HCT116 (cell line): ENCODE measurements around the gene DOCK3. TPM values are rescaled to one million over a fixed set of nuclear protein-coding genes. Genes with fewer than 3 reads are reported as not detected.

Source experiments
- ATAC-seq: fragments of 200-7000 bp; cut with Tn5 transposase; 2 replicates; pipeline ENCODE4 v1.9.1; 2020; ENCODE audit warnings: mild to moderate bottlenecking, moderate library complexity
- BruUV-seq: library from RNA; stranded (reverse); fragments of 400-500 nt; replicated peaks from 2 replicates; lab custom pipeline; 2021; lab: Mats Ljungman, UMichigan
- CTCF ChIA-PET: fragments of 300-600 bp; sonication (Branson Sonifier 250); formaldehyde crosslinking; loops from one replicate; lab custom pipeline; 2021; ENCODE audit warnings: antibody characterized with exemption; lab: Charles Lee
- POLR2A ChIA-PET: fragments of 300-600, 350-600 bp; sonication (Branson Sonifier 250); formaldehyde crosslinking; loops from one replicate; lab custom pipeline; 2021; ENCODE audit warnings: antibody characterized with exemption; lab: Charles Lee
- RAD21 ChIA-PET, 2 experiments: fragments of 300-600 bp; sonication (Branson Sonifier 250); formaldehyde crosslinking; loops; one replicate each; lab custom pipeline; 2023; ENCODE audit warnings: low total read pairs in 2 of 2; ENCODE audit not compliant: uncharacterized antibody in 2 of 2, unreplicated experiment in 2 of 2, low non-redundant PET in 1 of 2; lab: Charles Lee
- DNase-seq: peaks from one replicate; pipeline ENCODE4 v3.0.0-alpha.2; 2010; ENCODE audit warnings: low read depth, low spot score
- H2AFZ ChIP-seq: fragments of 200-600 bp; shearing (Covaris generic), sonication (generic); 2 replicates; pipeline ENCODE4 v1.6.1; 2017; ENCODE audit warnings: low read depth, mixed run types, mixed read lengths, antibody characterized with exemption, low read length; ENCODE audit not compliant: poor library complexity, severe bottlenecking
- H3K27ac ChIP-seq: 2 replicates; pipeline ENCODE4 v1.5.1; 2012; ENCODE audit warnings: low read depth, low read length
- H3K27me3 ChIP-seq: fragments of 200-600 bp; sonication (generic); 2 replicates; pipeline ENCODE4 v1.6.1; 2016; ENCODE audit warnings: mixed run types, low read length, mixed read lengths; ENCODE audit not compliant: insufficient read depth
- H3K36me3 ChIP-seq, 2 experiments: fragments of 200-500 bp in 1 of 2; fragments of 200-600 bp in 1 of 2; sonication (Bioruptor generic) in 1 of 2; sonication (generic) in 1 of 2; 2 replicates each; pipeline versions ENCODE4 v1.5.1 to v1.6.1; 2014 to 2016; ENCODE audit warnings: low read length in 2 of 2, inconsistent platforms in 1 of 2, mixed read lengths in 1 of 2, mixed run types in 1 of 2; ENCODE audit not compliant: insufficient read depth in 2 of 2, control insufficient read depth in 1 of 2
- H3K4me1 ChIP-seq, 2 experiments: fragments of 200-600 bp in 1 of 2; sonication (generic) in 1 of 2; 2 replicates each; pipeline versions ENCODE4 v1.5.1 to v1.6.1; 2012 to 2017; ENCODE audit warnings: low read length in 2 of 2, inconsistent platforms in 1 of 2, mild to moderate bottlenecking in 1 of 2, mixed read lengths in 1 of 2, mixed run types in 1 of 2, moderate library complexity in 1 of 2; ENCODE audit not compliant: insufficient read depth in 2 of 2, control insufficient read depth in 1 of 2
- H3K4me2 ChIP-seq: fragments of 200-600 bp; sonication (generic); 2 replicates; pipeline ENCODE4 v1.6.1; 2017; ENCODE audit warnings: mixed run types, low read length, mixed read lengths
- H3K4me3 ChIP-seq, 2 experiments: fragments of 200-600 bp in 1 of 2; sonication (generic) in 1 of 2; replicated peaks in 1 of 2; 2 replicates each; pipeline ENCODE4 v1.5.1; 2011 to 2016; ENCODE audit warnings: low read length in 2 of 2, control low read depth in 1 of 2, low read depth in 1 of 2, mild to moderate bottlenecking in 1 of 2, mixed read lengths in 1 of 2, mixed run types in 1 of 2
- H3K79me2 ChIP-seq: fragments of 200-600 bp; sonication (generic); 2 replicates; pipeline ENCODE4 v1.6.1; 2017; ENCODE audit warnings: mild to moderate bottlenecking, mixed run types, low read length, moderate library complexity, mixed read lengths; ENCODE audit not compliant: insufficient read depth
- H3K9ac ChIP-seq: fragments of 200-600 bp; sonication (generic); 2 replicates; pipeline ENCODE4 v1.6.1; 2016; ENCODE audit warnings: low read length, mixed read lengths
- H3K9me2 ChIP-seq: fragments of 200-600 bp; sonication (generic), shearing (Covaris generic); 2 replicates; pipeline ENCODE4 v1.6.1; 2017; ENCODE audit warnings: mixed run types, mild to moderate bottlenecking, moderate library complexity; ENCODE audit not compliant: insufficient read depth
- H3K9me3 ChIP-seq, 2 experiments: fragments of 200-500 bp in 1 of 2; fragments of 200-600 bp in 1 of 2; sonication (Bioruptor generic) in 1 of 2; sonication (generic) in 1 of 2; 2 replicates each; pipeline ENCODE4 v1.6.1; 2014 to 2017; ENCODE audit warnings: low read length in 2 of 2, mixed read lengths in 2 of 2, inconsistent platforms in 1 of 2, low read depth in 1 of 2, mild to moderate bottlenecking in 1 of 2, mixed run types in 1 of 2, moderate library complexity in 1 of 2; ENCODE audit not compliant: control insufficient read depth in 1 of 2, insufficient read depth in 1 of 2
- H4K20me1 ChIP-seq: fragments of 200-600 bp; sonication (generic), shearing (Covaris generic); 2 replicates; pipeline ENCODE4 v1.6.1; 2017; ENCODE audit warnings: mixed run types, mild to moderate bottlenecking, moderate library complexity; ENCODE audit not compliant: insufficient read depth
- CBX3 ChIP-seq: IDR thresholded peaks from 2 replicates; pipeline ENCODE4 v1.6.1; 2012; ENCODE audit warnings: low read depth
- CEBPB ChIP-seq: IDR thresholded peaks from 2 replicates; pipeline ENCODE4 v1.6.1; 2012; ENCODE audit warnings: low read depth
- EGR1 ChIP-seq: IDR thresholded peaks from 2 replicates; pipeline ENCODE4 v1.6.1; 2012; ENCODE audit warnings: low read depth
- ELF1 ChIP-seq: IDR thresholded peaks from 2 replicates; pipeline ENCODE4 v1.6.1; 2012; ENCODE audit warnings: low read depth, borderline replicate concordance
- EZH2 ChIP-seq: fragments of 200-600 bp; sonication (generic); IDR thresholded peaks from 2 replicates; pipeline ENCODE4 v1.6.1; 2017; ENCODE audit warnings: antibody characterized with exemption, mixed run types
- EZH2phosphoT487 ChIP-seq: fragments of 200-600 bp; IDR thresholded peaks from 2 replicates; pipeline ENCODE4 v1.6.1; 2018; ENCODE audit warnings: antibody characterized with exemption, borderline replicate concordance
- FOSL1 ChIP-seq: IDR thresholded peaks from 2 replicates; pipeline ENCODE4 v1.6.1; 2012; ENCODE audit warnings: low read depth
- POLR2A ChIP-seq: IDR thresholded peaks from 2 replicates; pipeline ENCODE4 v1.7.0; 2011; ENCODE audit warnings: borderline replicate concordance; ENCODE audit not compliant: insufficient read depth, insufficient read length; ENCODE audit errors: extremely low read depth
- RAD21 ChIP-seq: IDR thresholded peaks from 2 replicates; pipeline ENCODE4 v1.6.1; 2012; ENCODE audit warnings: low read depth, mild to moderate bottlenecking
- REST ChIP-seq: IDR thresholded peaks from 2 replicates; pipeline ENCODE4 v1.6.1; 2012; ENCODE audit warnings: low read depth
- SIN3A ChIP-seq: IDR thresholded peaks from 2 replicates; pipeline ENCODE4 v1.6.1; 2012; ENCODE audit warnings: low read depth
- SP1 ChIP-seq: IDR thresholded peaks from 2 replicates; pipeline ENCODE4 v1.6.1; 2012; ENCODE audit warnings: low read depth
- SRF ChIP-seq: IDR thresholded peaks from 2 replicates; pipeline ENCODE4 v1.6.1; 2012; ENCODE audit warnings: low read depth
- TCF7L2 ChIP-seq: IDR thresholded peaks from 2 replicates; pipeline ENCODE4 v1.7.0; 2011; ENCODE audit warnings: borderline replicate concordance, inconsistent platforms; ENCODE audit not compliant: insufficient read depth, insufficient read length; ENCODE audit errors: extremely low read depth
- YY1 ChIP-seq: IDR thresholded peaks from 2 replicates; pipeline ENCODE4 v1.6.1; 2011; ENCODE audit warnings: low read length, low read depth, moderate library complexity, mild to moderate bottlenecking; ENCODE audit not compliant: insufficient replicate concordance; ENCODE audit errors: extremely low read depth
- ZNF274 ChIP-seq: fragments of 200-500 bp; sonication (Bioruptor generic); IDR thresholded peaks from 2 replicates; pipeline ENCODE4 v1.6.1; 2014; ENCODE audit warnings: mild to moderate bottlenecking, low read depth, low read length, inconsistent platforms
- intact Hi-C: fragments of 100-400 bp; cut with micrococcal nuclease; formaldehyde crosslinking; loops from 2 replicates; pipeline ENCODE4 v1.10.0; 2022
- total RNA-seq: library from RNA; stranded (reverse); gene quantifications from one replicate; pipeline ENCODE4 v1.2.1, GENCODE V29; 2021; ENCODE audit not compliant: unreplicated experiment
- TF ChIP-seq, protein P1 (sequence below): IDR thresholded peaks from 2 replicates; pipeline ENCODE4 v1.6.1; 2012

The DOCK3 gene
- total RNA-seq, 1 experiment from 2014 or later: 4.2 TPM

DNA sequence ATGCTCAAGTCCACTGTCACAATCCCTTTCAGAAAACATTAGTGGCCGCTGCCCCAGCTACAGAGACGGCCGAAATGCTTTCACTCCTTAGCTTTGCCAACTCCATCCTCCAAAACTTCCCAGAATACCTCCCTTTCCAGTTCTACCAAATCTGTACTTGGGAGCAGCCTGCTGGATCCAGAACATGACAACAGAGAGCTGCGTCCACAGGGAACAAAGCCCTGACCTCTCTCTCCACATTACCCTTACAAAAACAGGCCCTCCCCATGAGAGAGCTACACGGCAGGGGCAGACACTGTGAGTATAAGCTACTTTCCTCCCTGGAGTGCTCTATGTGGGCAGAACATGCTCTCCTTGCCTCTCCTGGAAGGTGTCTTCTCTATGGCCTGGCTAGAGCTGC lies 722.7 kb downstream of the DOCK3 start:
- TF ChIP-seq EGR1 (no peak), POLR2A (no peak), SRF (no peak)
- RAD21 ChIA-PET: no interaction called here
- Histone ChIP-seq H3K9me3 (peaks cover 0 to 7% of the 10 kb centered on the region in 2 experiments; a peak in 1 of 4 replicates), H3K36me3 (peaks cover 39 to 60% of the 10 kb centered on the region in 2 experiments), H3K4me3 (no peak overlapping the region), H3K4me2 (no peak overlapping the region), H3K9ac (no peak overlapping the region), H4K20me1 (no peaks in the 10 kb centered on the region), H3K4me1 (no peaks in the 10 kb centered on the region), H3K27me3 (no peaks in the 10 kb centered on the region), H3K27ac (no peak overlapping the region), H3K79me2 (peaks cover 30% of the 10 kb centered on the region), H3K9me2 (no peaks in the 10 kb centered on the region), H2AFZ (no peak overlapping the region)
- ATAC-seq: no peak
- no TSS peak for BruUV-seq
- no peak for DNase-seq
- CTCF ChIA-PET: no interaction called here
- intact Hi-C loops: no loop called here
- POLR2A ChIA-PET: no interaction called here

- DNase-seq (no peak), ATAC-seq (no peak)
- no peak overlapping the region for H3K4me3 ChIP-seq
- RAD21 ChIA-PET: no interaction called here
- H2AFZ ChIP-seq: no peak overlapping the region
- intact Hi-C loops: no loop called here
- H3K4me1 ChIP-seq: no peaks in the 10 kb centered on the region
- POLR2A ChIA-PET: no interaction called here
- peaks cover 17% of the 10 kb centered on the region for H3K79me2 ChIP-seq
- CTCF ChIA-PET: interaction anchor here (1.4 kb wide), 1 partner anchor 9 kb away, joined by 3 read pairs; no protein-coding TSS in a partner anchor
- H3K9me2 ChIP-seq: no peaks in the 10 kb centered on the region
- peaks cover 41 to 56% of the 10 kb centered on the region in 2 experiments for H3K36me3 ChIP-seq
- H3K9me3 ChIP-seq: no peaks in the 10 kb centered on the region
- H4K20me1 ChIP-seq: no peaks in the 10 kb centered on the region
- H3K27me3 ChIP-seq: no peaks in the 10 kb centered on the region
- no TSS peak for BruUV-seq
- H3K9ac ChIP-seq: no peak overlapping the region
- no peak overlapping the region for H3K4me2 ChIP-seq
- H3K27ac ChIP-seq: no peak overlapping the region
- TF ChIP-seq EZH2: no peak
- TF ChIP-seq YY1: no peak
- TF ChIP-seq CEBPB: no peak
- no peak for TF ChIP-seq POLR2A
- no peak for TF ChIP-seq CBX3
- no peak for TF ChIP-seq EZH2phosphoT487
- no peak for TF ChIP-seq ZNF274
- TF ChIP-seq SP1: no peak
- TF ChIP-seq, protein P1, sequence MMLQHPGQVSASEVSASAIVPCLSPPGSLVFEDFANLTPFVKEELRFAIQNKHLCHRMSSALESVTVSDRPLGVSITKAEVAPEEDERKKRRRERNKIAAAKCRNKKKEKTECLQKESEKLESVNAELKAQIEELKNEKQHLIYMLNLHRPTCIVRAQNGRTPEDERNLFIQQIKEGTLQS: no peak
- no peak for TF ChIP-seq REST
- no peak for TF ChIP-seq EGR1
- no peak for TF ChIP-seq FOSL1
- TF ChIP-seq TCF7L2: no peak
- TF ChIP-seq SIN3A: no peak
- TF ChIP-seq ELF1: no peak
- no peak for TF ChIP-seq RAD21
Observed at GRCh38 chr3:51398595-51399310, 724.0 kb downstream of the DOCK3 start.
